IMR-90 (cell line): ENCODE measurements around the gene LHPP. TPM values are rescaled to one million over a fixed set of nuclear protein-coding genes. Genes with fewer than 3 reads are reported as not detected.

Experiments used
- ATAC-seq: fragments of 200-7000 bp; cut with Tn5 transposase; 2 replicates; pipeline ENCODE4 v1.9.1; 2020; ENCODE audit warnings: low read depth, mild to moderate bottlenecking, moderate library complexity
- BruUV-seq: library from RNA; stranded (reverse); fragments of 400-500 nt; replicated peaks from 2 replicates; lab custom pipeline; 2021; lab: Mats Ljungman, UMichigan
- CTCF ChIA-PET: fragments of 300-600 bp; formaldehyde crosslinking; extraction: SDS; loops from one replicate; lab custom pipeline; 2021; ENCODE audit warnings: antibody characterized with exemption; lab: Yijun Ruan, JAX
- POLR2A ChIA-PET: fragments of 300-600 bp; sonication (Branson Sonifier 250); formaldehyde crosslinking; loops from one replicate; lab custom pipeline; 2022; ENCODE audit warnings: antibody characterized with exemption; ENCODE audit not compliant: unreplicated experiment; lab: Charles Lee
- DNase-seq: peaks from one replicate; pipeline ENCODE4 v3.0.0; 2013
- H2AFZ ChIP-seq: replicated peaks from 2 replicates; pipeline ENCODE3; 2013; ENCODE audit warnings: low read length, mild to moderate bottlenecking; ENCODE audit not compliant: poor library complexity
- H2AK5ac ChIP-seq: 2 replicates; pipeline ENCODE4 v1.6.1; 2013; ENCODE audit warnings: low read depth, low read length, inconsistent platforms
- H2AK9ac ChIP-seq: replicated peaks from 2 replicates; pipeline ENCODE3; 2013; ENCODE audit warnings: mild to moderate bottlenecking, low read depth, low read length, moderate library complexity; ENCODE audit not compliant: poor library complexity
- H2BK120ac ChIP-seq: 2 replicates; pipeline ENCODE4 v1.6.1; 2013; ENCODE audit warnings: low read depth, low read length, inconsistent platforms
- H2BK15ac ChIP-seq: 3 replicates; pipeline ENCODE4 v1.6.1; 2013; ENCODE audit warnings: low read depth, low read length, inconsistent platforms
- H2BK20ac ChIP-seq: 2 replicates; pipeline ENCODE4 v1.6.1; 2013; ENCODE audit warnings: low read depth, mild to moderate bottlenecking, inconsistent platforms, low read length, moderate library complexity
- H2BK5ac ChIP-seq: 2 replicates; pipeline ENCODE4 v1.6.1; 2013; ENCODE audit warnings: mild to moderate bottlenecking, low read depth, low read length, inconsistent platforms; ENCODE audit not compliant: poor library complexity, severe bottlenecking
- H3K14ac ChIP-seq: replicated peaks from 2 replicates; pipeline ENCODE4 v1.6.1; 2013; ENCODE audit warnings: low read depth, low read length, inconsistent platforms
- H3K18ac ChIP-seq: 2 replicates; pipeline ENCODE4 v1.6.1; 2013; ENCODE audit warnings: low read depth, low read length, control low read depth
- H3K23ac ChIP-seq: 2 replicates; pipeline ENCODE4 v1.6.1; 2013; ENCODE audit warnings: low read depth, low read length, inconsistent platforms
- H3K27ac ChIP-seq: 2 replicates; pipeline ENCODE4 v1.5.1; 2013; ENCODE audit warnings: mild to moderate bottlenecking, control low read depth, low read length; ENCODE audit not compliant: insufficient read depth
- H3K27me3 ChIP-seq: 2 replicates; pipeline ENCODE4 v1.6.1; 2013; ENCODE audit warnings: low read length; ENCODE audit not compliant: control insufficient read depth, insufficient read depth
- H3K36me3 ChIP-seq: 2 replicates; pipeline ENCODE4 v1.6.1; 2013; ENCODE audit warnings: low read length, mixed read lengths; ENCODE audit not compliant: control insufficient read depth, insufficient read depth
- H3K4ac ChIP-seq: 2 replicates; pipeline ENCODE4 v1.6.1; 2013; ENCODE audit warnings: low read depth, low read length, inconsistent platforms
- H3K4me1 ChIP-seq: 2 replicates; pipeline ENCODE4 v1.6.1; 2013; ENCODE audit warnings: low read length, mixed read lengths; ENCODE audit not compliant: control insufficient read depth, insufficient read depth
- H3K4me2 ChIP-seq: 2 replicates; pipeline ENCODE4 v1.6.1; 2013; ENCODE audit warnings: low read depth, mild to moderate bottlenecking, control low read depth, low read length, moderate library complexity
- H3K4me3 ChIP-seq: 2 replicates; pipeline ENCODE4 v1.5.1; 2013; ENCODE audit warnings: low read depth, mild to moderate bottlenecking, control low read depth, low read length, moderate library complexity; ENCODE audit not compliant: insufficient read depth
- H3K56ac ChIP-seq: 2 replicates; pipeline ENCODE4 v1.6.1; 2013; ENCODE audit warnings: low read length, inconsistent platforms; ENCODE audit not compliant: insufficient read depth; ENCODE audit errors: extremely low read depth
- H3K79me1 ChIP-seq, 2 experiments: 2 replicates each; pipeline ENCODE4 v1.6.1; 2013; ENCODE audit warnings: low read length in 2 of 2, inconsistent platforms in 1 of 2, low read depth in 1 of 2
- H3K9ac ChIP-seq: 2 replicates; pipeline ENCODE4 v1.6.1; 2013; ENCODE audit warnings: low read depth, low read length, control low read depth
- H3K9me1 ChIP-seq: 2 replicates; pipeline ENCODE4 v1.6.1; 2013; ENCODE audit warnings: low read length, inconsistent platforms; ENCODE audit not compliant: insufficient read depth
- H3K9me3 ChIP-seq: 2 replicates; pipeline ENCODE4 v1.6.1; 2013; ENCODE audit warnings: low read length; ENCODE audit not compliant: control insufficient read depth, insufficient read depth
- H4K20me1 ChIP-seq: 2 replicates; pipeline ENCODE4 v1.6.1; 2013; ENCODE audit warnings: low read length, inconsistent platforms; ENCODE audit not compliant: insufficient read depth
- H4K5ac ChIP-seq: 2 replicates; pipeline ENCODE4 v1.6.1; 2013; ENCODE audit warnings: mild to moderate bottlenecking, low read depth, low read length, control low read depth
- H4K8ac ChIP-seq, 2 experiments: 2 replicates each; pipeline ENCODE4 v1.6.1; 2013; ENCODE audit warnings: low read depth in 2 of 2, low read length in 2 of 2, control low read depth in 1 of 2, inconsistent platforms in 1 of 2
- H4K91ac ChIP-seq: 2 replicates; pipeline ENCODE4 v1.6.1; 2013; ENCODE audit warnings: low read depth, low read length, inconsistent platforms; ENCODE audit not compliant: insufficient read depth
- CEBPB ChIP-seq: IDR thresholded peaks from 2 replicates; pipeline ENCODE4 v1.6.1; 2012; ENCODE audit warnings: low read depth, low read length, improper control_type of control experiment
- CHD1 ChIP-seq: IDR thresholded peaks from 2 replicates; pipeline ENCODE4 v1.6.1; 2012; ENCODE audit warnings: low read depth, low read length, improper control_type of control experiment
- CTCF ChIP-seq: conservative IDR thresholded peaks from 2 replicates; pipeline ENCODE4 v1.5.1; 2012; ENCODE audit warnings: mild to moderate bottlenecking, low read depth, low read length, improper control_type of control experiment
- ELK1 ChIP-seq: fragments of 150-350 bp; IDR thresholded peaks from 2 replicates; pipeline ENCODE4 v1.6.1; 2016; ENCODE audit warnings: low read depth, mild to moderate bottlenecking, low read length, moderate library complexity, borderline replicate concordance
- FOS ChIP-seq: fragments of 150-350 bp; IDR thresholded peaks from 2 replicates; pipeline ENCODE4 v1.6.1; 2016; ENCODE audit warnings: low read depth, low read length
- MAFK ChIP-seq: IDR thresholded peaks from 2 replicates; pipeline ENCODE4 v1.6.1; 2012; ENCODE audit warnings: low read depth, low read length, improper control_type of control experiment
- MAZ ChIP-seq: IDR thresholded peaks from 2 replicates; pipeline ENCODE4 v1.6.1; 2012; ENCODE audit warnings: low read depth, mild to moderate bottlenecking, low read length, improper control_type of control experiment, moderate library complexity, borderline replicate concordance
- MXI1 ChIP-seq: IDR thresholded peaks from 2 replicates; pipeline ENCODE4 v1.6.1; 2012; ENCODE audit warnings: low read depth, mild to moderate bottlenecking, low read length, moderate library complexity, borderline replicate concordance
- NFE2L2 ChIP-seq: fragments of 150-350 bp; IDR thresholded peaks from 2 replicates; pipeline ENCODE4 v1.6.1; 2016; ENCODE audit warnings: low read depth, mild to moderate bottlenecking, low read length
- POLR2A ChIP-seq: IDR thresholded peaks from 2 replicates; pipeline ENCODE4 v1.6.1; 2012; ENCODE audit warnings: mild to moderate bottlenecking, low read depth, low read length
- RAD21 ChIP-seq: IDR thresholded peaks from 2 replicates; pipeline ENCODE4 v1.6.1; 2012; ENCODE audit warnings: low read length, improper control_type of control experiment
- RCOR1 ChIP-seq: IDR thresholded peaks from 2 replicates; pipeline ENCODE4 v1.6.1; 2012; ENCODE audit warnings: mild to moderate bottlenecking, low read length, improper control_type of control experiment; ENCODE audit not compliant: insufficient replicate concordance
- RFX5 ChIP-seq: IDR thresholded peaks from 2 replicates; pipeline ENCODE4 v1.8.0; 2012; ENCODE audit warnings: low read depth, mild to moderate bottlenecking, low read length, moderate library complexity
- SMC3 ChIP-seq: fragments of 150-350 bp; IDR thresholded peaks from 2 replicates; pipeline ENCODE4 v1.6.1; 2016; ENCODE audit warnings: low read depth, mild to moderate bottlenecking, antibody characterized with exemption, low read length, moderate library complexity
- USF2 ChIP-seq: fragments of 150-350 bp; IDR thresholded peaks from 2 replicates; pipeline ENCODE4 v1.6.1; 2017; ENCODE audit warnings: mild to moderate bottlenecking, antibody characterized with exemption, low read length, low read depth
- WGBS, 2 experiments: methylation state at CpG; one replicate each; pipeline versions ENCODE4 v1.1.5 to v1.1.7; 2013; ENCODE audit warnings: missing lambda C conversion rate in 2 of 2; ENCODE audit not compliant: insufficient read length in 1 of 2; ENCODE audit errors: extremely low coverage in 2 of 2; 5-methylcytosine and 5-hydroxymethylcytosine counted together
- dilution Hi-C: fragments of 300-500 bp; cut with HindIII; formaldehyde crosslinking; loops from one replicate; pipeline ENCODE4 v1.14.3; 2018; ENCODE audit warnings: low sequenced_read_pairs; ENCODE audit not compliant: unreplicated experiment
- in situ Hi-C: fragments of 300-500 bp; cut with MboI; formaldehyde crosslinking; loops from 3 replicates; pipeline ENCODE4 v1.14.3; 2019; ENCODE audit warnings: low sequenced_read_pairs, inconsistent platforms, mixed read lengths
- intact Hi-C: fragments of 100-400 bp; cut with micrococcal nuclease; formaldehyde crosslinking; loops from 2 replicates; pipeline ENCODE4 v1.10.0; 2022
- polyA plus RNA-seq, 3 experiments: library from polyadenylated mRNA; depleted of rRNA; stranded (reverse); fragments of >200 nt; gene quantifications; 2 replicates each; pipeline ENCODE4 v1.2.3, GENCODE V29; 2012; ENCODE audit warnings: low replicate concordance in 1 of 3
- total RNA-seq: library from RNA; depleted of rRNA; stranded (reverse); fragments of >200 nt; gene quantifications from 2 replicates; pipeline ENCODE4 v1.2.3, GENCODE V29; 2012

LHPP gene
- total and polyA plus RNA-seq, 2 of the 4 experiments (the other 2 are of a cell fraction) = 2.7 to 8.3 TPM

- Histone ChIP-seq H3K9me3 (no peaks in the 10 kb centered on the region), H3K56ac (no peak overlapping the region), H2BK20ac (no peak overlapping the region), H3K4me2 (no peak overlapping the region), H3K4ac (no peak overlapping the region), H3K27me3 (peaks cover 4% of the 10 kb centered on the region; the same call in 1 of the 2 replicates), H3K9ac (no peak overlapping the region), H3K4me3 (no peak overlapping the region), H2BK120ac (no peak overlapping the region), H2AK5ac (no peak overlapping the region), H3K9me1 (no peaks in the 10 kb centered on the region), H3K14ac (no peak overlapping the region), H2BK5ac (no peak overlapping the region), H3K23ac (no peak overlapping the region), H4K20me1 (no peaks in the 10 kb centered on the region; the same call in 1 of the 2 replicates), H3K18ac (no peak overlapping the region), H2AK9ac (no peak overlapping the region), H2BK15ac (no peak overlapping the region), H3K27ac (no peak overlapping the region), H3K79me1 (no peaks in the 10 kb centered on the region), H4K91ac (no peak overlapping the region), H2AFZ (no peak overlapping the region), H3K4me1 (no peaks in the 10 kb centered on the region), H4K5ac (no peak overlapping the region), H4K8ac (no peak overlapping the region), H3K36me3 (no peaks in the 10 kb centered on the region)
- no peak for TF ChIP-seq CEBPB
- no peak for TF ChIP-seq NFE2L2
- no peak for TF ChIP-seq ELK1
- no peak for TF ChIP-seq MAFK
- TF ChIP-seq POLR2A = no peak
- no peak for TF ChIP-seq RFX5
- TF ChIP-seq FOS = no peak
- no peak for TF ChIP-seq SMC3
- TF ChIP-seq MAZ = no peak
- TF ChIP-seq RCOR1 = no peak
- TF ChIP-seq CHD1 = no peak
- no peak for TF ChIP-seq MXI1
- no peak for TF ChIP-seq CTCF
- TF ChIP-seq USF2 = no peak
- TF ChIP-seq RAD21 = no peak
- intact Hi-C loops = no loop called here
- 59% methylated on average over 4 of the region's 15 CpGs; no CpG with 5 or more reads in 1 of the 2 experiments for WGBS, 2 experiments
- CTCF ChIA-PET = interaction anchor here (0.8 kb wide), 1 partner anchor 194 kb away, joined by 3 read pairs; no protein-coding TSS in a partner anchor
- no TSS peak for BruUV-seq
- in situ Hi-C loops = loop anchor here (25.0 kb wide), 1 partner anchor 440 kb away; no protein-coding TSS in a partner anchor
- POLR2A ChIA-PET = no interaction called here
- dilution Hi-C loops = no loop called here
- ATAC-seq (no peak), DNase-seq (no peak)
Measured at GRCh38 chr10:124546957-124547646, 85.5 kb downstream of the LHPP start.
